IMR-90 (cell line): ENCODE data around the gene NGEF. TPM values are rescaled to one million over a fixed set of nuclear protein-coding genes. Genes with fewer than 3 reads are reported as not detected.

Experiments
- ATAC-seq: fragments of 200-7000 bp; cut with Tn5 transposase; 2 replicates; pipeline ENCODE4 v1.9.1; 2020; ENCODE audit warnings: low read depth, mild to moderate bottlenecking, moderate library complexity
- BruUV-seq: library from RNA; stranded (reverse); fragments of 400-500 nt; replicated peaks from 2 replicates; lab custom pipeline; 2021; lab: Mats Ljungman, UMichigan
- CTCF ChIA-PET: fragments of 300-600 bp; formaldehyde crosslinking; extraction: SDS; loops from one replicate; lab custom pipeline; 2021; ENCODE audit warnings: antibody characterized with exemption; lab: Yijun Ruan, JAX
- POLR2A ChIA-PET: fragments of 300-600 bp; sonication (Branson Sonifier 250); formaldehyde crosslinking; loops from one replicate; lab custom pipeline; 2022; ENCODE audit warnings: antibody characterized with exemption; ENCODE audit not compliant: unreplicated experiment; lab: Charles Lee
- DNase-seq: peaks from one replicate; pipeline ENCODE4 v3.0.0; 2013
- H2AFZ ChIP-seq: replicated peaks from 2 replicates; pipeline ENCODE3; 2013; ENCODE audit warnings: low read length, mild to moderate bottlenecking; ENCODE audit not compliant: poor library complexity
- H2AK5ac ChIP-seq: 2 replicates; pipeline ENCODE4 v1.6.1; 2013; ENCODE audit warnings: low read depth, low read length, inconsistent platforms
- H2AK9ac ChIP-seq: replicated peaks from 2 replicates; pipeline ENCODE3; 2013; ENCODE audit warnings: mild to moderate bottlenecking, low read depth, low read length, moderate library complexity; ENCODE audit not compliant: poor library complexity
- H2BK120ac ChIP-seq: 2 replicates; pipeline ENCODE4 v1.6.1; 2013; ENCODE audit warnings: low read depth, low read length, inconsistent platforms
- H2BK15ac ChIP-seq: 3 replicates; pipeline ENCODE4 v1.6.1; 2013; ENCODE audit warnings: low read depth, low read length, inconsistent platforms
- H2BK20ac ChIP-seq: 2 replicates; pipeline ENCODE4 v1.6.1; 2013; ENCODE audit warnings: low read depth, mild to moderate bottlenecking, inconsistent platforms, low read length, moderate library complexity
- H2BK5ac ChIP-seq: 2 replicates; pipeline ENCODE4 v1.6.1; 2013; ENCODE audit warnings: mild to moderate bottlenecking, low read depth, low read length, inconsistent platforms; ENCODE audit not compliant: poor library complexity, severe bottlenecking
- H3K14ac ChIP-seq: replicated peaks from 2 replicates; pipeline ENCODE4 v1.6.1; 2013; ENCODE audit warnings: low read depth, low read length, inconsistent platforms
- H3K18ac ChIP-seq: 2 replicates; pipeline ENCODE4 v1.6.1; 2013; ENCODE audit warnings: low read depth, low read length, control low read depth
- H3K23ac ChIP-seq: 2 replicates; pipeline ENCODE4 v1.6.1; 2013; ENCODE audit warnings: low read depth, low read length, inconsistent platforms
- H3K27ac ChIP-seq: 2 replicates; pipeline ENCODE4 v1.5.1; 2013; ENCODE audit warnings: mild to moderate bottlenecking, control low read depth, low read length; ENCODE audit not compliant: insufficient read depth
- H3K27me3 ChIP-seq: 2 replicates; pipeline ENCODE4 v1.6.1; 2013; ENCODE audit warnings: low read length; ENCODE audit not compliant: control insufficient read depth, insufficient read depth
- H3K36me3 ChIP-seq: 2 replicates; pipeline ENCODE4 v1.6.1; 2013; ENCODE audit warnings: low read length, mixed read lengths; ENCODE audit not compliant: control insufficient read depth, insufficient read depth
- H3K4ac ChIP-seq: 2 replicates; pipeline ENCODE4 v1.6.1; 2013; ENCODE audit warnings: low read depth, low read length, inconsistent platforms
- H3K4me1 ChIP-seq: 2 replicates; pipeline ENCODE4 v1.6.1; 2013; ENCODE audit warnings: low read length, mixed read lengths; ENCODE audit not compliant: control insufficient read depth, insufficient read depth
- H3K4me2 ChIP-seq: 2 replicates; pipeline ENCODE4 v1.6.1; 2013; ENCODE audit warnings: low read depth, mild to moderate bottlenecking, control low read depth, low read length, moderate library complexity
- H3K4me3 ChIP-seq: 2 replicates; pipeline ENCODE4 v1.5.1; 2013; ENCODE audit warnings: low read depth, mild to moderate bottlenecking, control low read depth, low read length, moderate library complexity; ENCODE audit not compliant: insufficient read depth
- H3K56ac ChIP-seq: 2 replicates; pipeline ENCODE4 v1.6.1; 2013; ENCODE audit warnings: low read length, inconsistent platforms; ENCODE audit not compliant: insufficient read depth; ENCODE audit errors: extremely low read depth
- H3K79me1 ChIP-seq, 2 experiments: 2 replicates each; pipeline ENCODE4 v1.6.1; 2013; ENCODE audit warnings: low read length in 2 of 2, inconsistent platforms in 1 of 2, low read depth in 1 of 2
- H3K9ac ChIP-seq: 2 replicates; pipeline ENCODE4 v1.6.1; 2013; ENCODE audit warnings: low read depth, low read length, control low read depth
- H3K9me1 ChIP-seq: 2 replicates; pipeline ENCODE4 v1.6.1; 2013; ENCODE audit warnings: low read length, inconsistent platforms; ENCODE audit not compliant: insufficient read depth
- H3K9me3 ChIP-seq: 2 replicates; pipeline ENCODE4 v1.6.1; 2013; ENCODE audit warnings: low read length; ENCODE audit not compliant: control insufficient read depth, insufficient read depth
- H4K20me1 ChIP-seq: 2 replicates; pipeline ENCODE4 v1.6.1; 2013; ENCODE audit warnings: low read length, inconsistent platforms; ENCODE audit not compliant: insufficient read depth
- H4K5ac ChIP-seq: 2 replicates; pipeline ENCODE4 v1.6.1; 2013; ENCODE audit warnings: mild to moderate bottlenecking, low read depth, low read length, control low read depth
- H4K8ac ChIP-seq, 2 experiments: 2 replicates each; pipeline ENCODE4 v1.6.1; 2013; ENCODE audit warnings: low read depth in 2 of 2, low read length in 2 of 2, control low read depth in 1 of 2, inconsistent platforms in 1 of 2
- H4K91ac ChIP-seq: 2 replicates; pipeline ENCODE4 v1.6.1; 2013; ENCODE audit warnings: low read depth, low read length, inconsistent platforms; ENCODE audit not compliant: insufficient read depth
- CHD1 ChIP-seq: IDR thresholded peaks from 2 replicates; pipeline ENCODE4 v1.6.1; 2012; ENCODE audit warnings: low read depth, low read length, improper control_type of control experiment
- CTCF ChIP-seq: conservative IDR thresholded peaks from 2 replicates; pipeline ENCODE4 v1.5.1; 2012; ENCODE audit warnings: mild to moderate bottlenecking, low read depth, low read length, improper control_type of control experiment
- FOS ChIP-seq: fragments of 150-350 bp; IDR thresholded peaks from 2 replicates; pipeline ENCODE4 v1.6.1; 2016; ENCODE audit warnings: low read depth, low read length
- NFE2L2 ChIP-seq: fragments of 150-350 bp; IDR thresholded peaks from 2 replicates; pipeline ENCODE4 v1.6.1; 2016; ENCODE audit warnings: low read depth, mild to moderate bottlenecking, low read length
- RFX5 ChIP-seq: IDR thresholded peaks from 2 replicates; pipeline ENCODE4 v1.8.0; 2012; ENCODE audit warnings: low read depth, mild to moderate bottlenecking, low read length, moderate library complexity
- SMC3 ChIP-seq: fragments of 150-350 bp; IDR thresholded peaks from 2 replicates; pipeline ENCODE4 v1.6.1; 2016; ENCODE audit warnings: low read depth, mild to moderate bottlenecking, antibody characterized with exemption, low read length, moderate library complexity
- WGBS, 2 experiments: methylation state at CpG; one replicate each; pipeline versions ENCODE4 v1.1.5 to v1.1.7; 2013; ENCODE audit warnings: missing lambda C conversion rate in 2 of 2; ENCODE audit not compliant: insufficient read length in 1 of 2; ENCODE audit errors: extremely low coverage in 2 of 2; 5-methylcytosine and 5-hydroxymethylcytosine counted together
- dilution Hi-C: fragments of 300-500 bp; cut with HindIII; formaldehyde crosslinking; loops from one replicate; pipeline ENCODE4 v1.14.3; 2018; ENCODE audit warnings: low sequenced_read_pairs; ENCODE audit not compliant: unreplicated experiment
- in situ Hi-C: fragments of 300-500 bp; cut with MboI; formaldehyde crosslinking; loops from 3 replicates; pipeline ENCODE4 v1.14.3; 2019; ENCODE audit warnings: low sequenced_read_pairs, inconsistent platforms, mixed read lengths
- intact Hi-C: fragments of 100-400 bp; cut with micrococcal nuclease; formaldehyde crosslinking; loops from 2 replicates; pipeline ENCODE4 v1.10.0; 2022
- polyA plus RNA-seq, 3 experiments: library from polyadenylated mRNA; depleted of rRNA; stranded (reverse); fragments of >200 nt; gene quantifications; 2 replicates each; pipeline ENCODE4 v1.2.3, GENCODE V29; 2012; ENCODE audit warnings: low replicate concordance in 1 of 3
- total RNA-seq: library from RNA; depleted of rRNA; stranded (reverse); fragments of >200 nt; gene quantifications from 2 replicates; pipeline ENCODE4 v1.2.3, GENCODE V29; 2012

The NGEF gene
- total and polyA plus RNA-seq, 2 of the 4 experiments (the other 2 are of a cell fraction): 1.1 to 1.7 TPM

- ATAC-seq (no peak), DNase-seq (no peak)
- H2BK5ac ChIP-seq: no peak overlapping the region
- H3K4me1 ChIP-seq: no peaks in the 10 kb centered on the region
- peaks cover 22% of the 10 kb centered on the region for H3K27me3 ChIP-seq
- H3K14ac ChIP-seq: no peak overlapping the region
- intact Hi-C loops: no loop called here
- no peak overlapping the region for H2AK5ac ChIP-seq
- dilution Hi-C loops: no loop called here
- H4K20me1 ChIP-seq: no peaks in the 10 kb centered on the region
- H3K4me3 ChIP-seq: no peak overlapping the region
- H3K36me3 ChIP-seq: no peaks in the 10 kb centered on the region
- H4K5ac ChIP-seq: no peak overlapping the region
- H3K18ac ChIP-seq: no peak overlapping the region
- H2BK20ac ChIP-seq: no peak overlapping the region
- H4K91ac ChIP-seq: no peak overlapping the region
- no peak overlapping the region for H3K4ac ChIP-seq
- no peak overlapping the region for H3K56ac ChIP-seq
- H3K27ac ChIP-seq: no peak overlapping the region
- H3K23ac ChIP-seq: no peak overlapping the region
- ChIA-PET CTCF (no interaction called here), POLR2A (no interaction called here)
- no peaks in the 10 kb centered on the region for H3K9me3 ChIP-seq
- TF ChIP-seq FOS (no peak), CTCF (no peak), RFX5 (no peak), NFE2L2 (no peak), CHD1 (no peak), SMC3 (no peak)
- no peak overlapping the region for H4K8ac ChIP-seq
- no peak overlapping the region for H2BK15ac ChIP-seq
- H3K4me2 ChIP-seq: no peak overlapping the region
- no peak overlapping the region for H3K9ac ChIP-seq
- no peak overlapping the region for H2BK120ac ChIP-seq
- H2AK9ac ChIP-seq: no peak overlapping the region
- in situ Hi-C loops: no loop called here
- 76% methylated on average over 10 of the region's 19 CpGs; no CpG with 5 or more reads in 1 of the 2 experiments for WGBS, 2 experiments
- H2AFZ ChIP-seq: no peak overlapping the region
- no peaks in the 10 kb centered on the region for H3K9me1 ChIP-seq
- no peaks in the 10 kb centered on the region for H3K79me1 ChIP-seq
- no TSS peak for BruUV-seq
Observed at GRCh38 chr2:233002829-233003657, 10.0 kb downstream of the NGEF start.
